Omental fat pad (tissue), 4 donors: ENCODE data around the gene BORCS6. TPM values are rescaled to one million over a fixed set of nuclear protein-coding genes. Genes with fewer than 3 reads are reported as not detected.

ENCODE experiments used
- ATAC-seq: fragments of 150-250 bp; one replicate; pipeline ENCODE4 v1.9.1; 2016; ENCODE audit warnings: mild to moderate bottlenecking, moderate library complexity; ENCODE audit not compliant: low FRiP score
- DNase-seq: peaks from one replicate; pipeline ENCODE4 v3.0.0-alpha.2; 2019; ENCODE audit warnings: low spot score
- CTCF ChIP-seq, 3 donors: fragments of 450-650 bp; IDR thresholded peaks; one replicate each; pipeline ENCODE4 v1.5.1; 2016 to 2017; ENCODE audit warnings: antibody characterized with exemption in 3 of 3, mild to moderate bottlenecking in 3 of 3, moderate library complexity in 2 of 3
- total RNA-seq, 4 donors: library from RNA; depleted of rRNA; stranded (reverse); fragments of >200 nt; gene quantifications; one replicate each; pipeline ENCODE4 v1.1.0, GENCODE V29; 2016

BORCS6 gene
- 1 to 10 TPM; 4.7 to 9.9 (median 6.7) TPM for total RNA-seq

- no peak for TF ChIP-seq CTCF (IDR thresholded peaks at IDR 0.05)
- ATAC-seq, result peak; percentile 75
- DNase-seq, result peak; percentile 89
Measured at GRCh38 chr17:8189711-8190477, at the start of gene BORCS6. Gene BORCS6, minus strand, starts transcription at chr17:8190180. Its CDS starts 40 bp downstream, at chr17:8190140.

- no peak for TF ChIP-seq CTCF (IDR thresholded peaks at IDR 0.05)
- DNase-seq (no peak), ATAC-seq (no peak)
Measured at GRCh38 chr17:8237886-8238285, 47.9 kb upstream of the BORCS6 start.

- no peak for ATAC-seq
- no peak for TF ChIP-seq CTCF (IDR thresholded peaks at IDR 0.05)
- DNase-seq, result no peak
Measured at GRCh38 chr17:8237175-8237574, 47.2 kb upstream of the BORCS6 start.

- TF ChIP-seq CTCF (IDR thresholded peaks at IDR 0.05), result no peak
- DNase-seq (no peak), ATAC-seq (no peak)
Measured at GRCh38 chr17:8235676-8236075, 45.7 kb upstream of the BORCS6 start.

- TF ChIP-seq CTCF (IDR thresholded peaks at IDR 0.05), result no peak
- ATAC-seq (no peak), DNase-seq (no peak)
Measured at GRCh38 chr17:8234361-8235270, 44.6 kb upstream of the BORCS6 start.

- ATAC-seq, result no peak
Measured at GRCh38 chr17:8231701-8232100, 41.7 kb upstream of the BORCS6 start.

More at GRCh38 chr17:8231701-8232100, 41.7 kb upstream of the BORCS6 start:
- DNase-seq, result no peak
- no peak for TF ChIP-seq CTCF (IDR thresholded peaks at IDR 0.05)
